Measurements from ENCODE around the gene ANO2. TPM values are rescaled to one million over a fixed set of nuclear protein-coding genes. Genes with fewer than 3 reads are reported as not detected.

The ANO2 gene
- total and polyA plus RNA-seq, 2 experiments from 2014 or later: 2.3 to 4.6 TPM

- no peak overlapping the region for H2AFZ ChIP-seq
Measured at GRCh38 chr12:5916785-5917290, 28.2 kb downstream of the ANO2 start.

More at GRCh38 chr12:5916785-5917290, 28.2 kb downstream of the ANO2 start:
- Mint-ChIP-seq H3K4me3 (no peak overlapping the region), H3K4me1 (no peaks in the 10 kb centered on the region; the same call in 2 of the 3 replicates), H3K9me3 (no peaks in the 10 kb centered on the region; the same call in 2 of the 3 replicates), H3K36me3 (ENCODE audit: low read depth) (peaks cover 5% of the 10 kb centered on the region; the same call in 1 of the 3 replicates), H3K27ac (peak overlapping the region; percentile 9; the same call in 1 of the 2 replicates), H3K27me3 (ENCODE audit: insufficient read depth, low read depth, poor library complexity) (peaks cover 5% of the 10 kb centered on the region)
- H3K9me2 ChIP-seq (ENCODE audit: insufficient read depth): no peaks in the 10 kb centered on the region
- no peaks in the 10 kb centered on the region for H4K20me1 ChIP-seq (replicated peaks; ENCODE audit: insufficient read depth)
- no peaks in the 10 kb centered on the region for H3K27me3 ChIP-seq (ENCODE audit: insufficient read depth)
- no peaks in the 10 kb centered on the region for H3K79me2 ChIP-seq (replicated peaks; ENCODE audit: insufficient read depth)
- H3F3A ChIP-seq (replicated peaks; ENCODE audit: low read depth): 0 out of 2 replicates have a peak, but pooled peaks cover 3% of the 10 kb centered on the region
- no peak for TF ChIP-seq NANOG (IDR thresholded peaks at IDR 0.05; ENCODE audit: borderline replicate concordance)
- TF ChIP-seq STAT1 (IDR thresholded peaks at IDR 0.05; ENCODE audit: unreplicated experiment): no peak
- no peak for TF ChIP-seq CREB1 (CRISPR knock-in tag; IDR thresholded peaks at IDR 0.05; ENCODE audit: low read depth)
- no peak for TF ChIP-seq EZH2 (IDR thresholded peaks at IDR 0.05; ENCODE audit: low read depth, unreplicated experiment)
- no peak for TF ChIP-seq CTCF (conservative IDR thresholded peaks at IDR 0.05; ENCODE audit: low read depth in 2 of 2)
- no peak for TF ChIP-seq POLR2AphosphoS5 (IDR thresholded peaks at IDR 0.05; ENCODE audit: low read depth)
- TF ChIP-seq REST (IDR thresholded peaks at IDR 0.05; ENCODE audit: unreplicated experiment): no peak
- no peak for TF ChIP-seq ETS1 (IDR thresholded peaks at IDR 0.05)
- no peak for TF ChIP-seq EZH2phosphoT487 (IDR thresholded peaks at IDR 0.05; ENCODE audit: unreplicated experiment)
- no peak for TF ChIP-seq JUNB (IDR thresholded peaks at IDR 0.05; ENCODE audit: unreplicated experiment)
- no peak for TF ChIP-seq ZNF331 (CRISPR knock-in tag; IDR thresholded peaks at IDR 0.05; ENCODE audit: low read depth)
- no peak for TF ChIP-seq ZNF462 (CRISPR knock-in tag; IDR thresholded peaks at IDR 0.05)
- TF ChIP-seq ZNF114 (CRISPR knock-in tag; IDR thresholded peaks at IDR 0.05): no peak
- no peak overlapping the region for H3K4me3 ChIP-seq
- no peak overlapping the region for H3K4me2 ChIP-seq
- no peak overlapping the region for H3K27ac ChIP-seq (ENCODE audit: low read depth)
- DNase-seq (ENCODE audit: low spot score) (no peak), ATAC-seq (no peak)
- no peaks in the 10 kb centered on the region for H3K36me3 ChIP-seq (ENCODE audit: insufficient read depth)
- no peaks in the 10 kb centered on the region for H3K4me1 ChIP-seq (ENCODE audit: insufficient read depth)

Data from GM23338 (cell line).